K562 (cell line): ENCODE results near the gene SHISA7. TPM values are rescaled to one million over a fixed set of nuclear protein-coding genes. Genes with fewer than 3 reads are reported as not detected.

ENCODE experiments used
- CAMTA2 ChIP-seq: fragments of 250-450 bp; sonication (Bioruptor Pico); conservative IDR thresholded peaks from 2 replicates; pipeline ENCODE4 v1.5.1; 2022
- CBX2 ChIP-seq: fragments of 200-600 bp; sonication (generic); IDR thresholded peaks from one replicate; pipeline ENCODE4 v1.6.1; 2012; ENCODE audit warnings: mild to moderate bottlenecking, low read length, inconsistent platforms; ENCODE audit not compliant: insufficient read depth, poor library complexity, severe bottlenecking
- EHMT2 ChIP-seq: fragments of 450-650 bp; IDR thresholded peaks from 2 replicates; pipeline ENCODE4 v1.6.1; 2018; ENCODE audit warnings: antibody characterized with exemption
- ETV5 ChIP-seq: sonication (generic); formaldehyde crosslinking; IDR thresholded peaks from 2 replicates; pipeline ENCODE4 v1.4.0; 2020; ENCODE audit warnings: low read depth, mild to moderate bottlenecking, missing genetic modification reagents
- HMG20A ChIP-seq: fragments of 450-650 bp; formaldehyde crosslinking; conservative IDR thresholded peaks from 2 replicates; pipeline ENCODE4 v1.4.0; 2020; ENCODE audit warnings: mild to moderate bottlenecking, mixed read lengths
- PHF21A ChIP-seq: fragments of 450-650 bp; IDR thresholded peaks from 2 replicates; pipeline ENCODE4 v1.6.1; 2017; ENCODE audit warnings: low read depth, borderline replicate concordance
- SAFB2 ChIP-seq: fragments of 200-400 bp; formaldehyde crosslinking; IDR thresholded peaks from 2 replicates; pipeline ENCODE4 v1.6.1; 2018; ENCODE audit warnings: borderline replicate concordance, low read length, low read depth, moderate library complexity; ENCODE audit not compliant: severe bottlenecking
- ZNF24 ChIP-seq: fragments of 450-650 bp; IDR thresholded peaks from 2 replicates; pipeline ENCODE4 v1.6.1; 2016
- ZNF589 ChIP-seq: fragments of 200-800 bp; sonication (Bioruptor generic); IDR thresholded peaks from 2 replicates; pipeline ENCODE4 v1.6.1; 2016; ENCODE audit warnings: low read depth, missing genetic modification characterization, missing compliant biosample characterization
- polyA plus RNA-seq, 8 experiments: library from polyadenylated mRNA; depleted of rRNA in 4 of 8; stranded (reverse) in 5 of 8; unstranded in 3 of 8; fragments of >200 nt; fragmentation: Nextera tagmentation in 2 of 8; fragmentation: Illumina TruSeq in 1 of 8; extraction: Ambion mirVana in 2 of 8; extraction: Trizol in 1 of 8; gene quantifications; 2 replicates each; pipeline versions ENCODE4 v1.2.1 to v1.2.3, GENCODE V29; 2011 to 2014; ENCODE audit warnings: inconsistent platforms in 1 of 8, missing spikeins in 1 of 8
- total RNA-seq, 7 experiments: library from RNA; depleted of rRNA in 6 of 7; stranded (reverse); fragments of >200 nt in 6 of 7; fragmentation: Illumina TruSeq in 2 of 7; extraction: Trizol in 2 of 7; gene quantifications; 2 replicates each; pipeline versions ENCODE4 v1.2.1 to v1.2.3, GENCODE V29; 2011 to 2021; ENCODE audit warnings: low replicate concordance in 1 of 7
- TF ChIP-seq, protein P1 (sequence below): sonication (generic); formaldehyde crosslinking; IDR thresholded peaks from 2 replicates; pipeline ENCODE4 v1.8.1; 2023; ENCODE audit warnings: mild to moderate bottlenecking, missing genetic modification reagents
- TF ChIP-seq, protein P2 (sequence below): sonication (generic); formaldehyde crosslinking; IDR thresholded peaks from 2 replicates; pipeline ENCODE4 v1.8.0; 2022; ENCODE audit warnings: mild to moderate bottlenecking, missing genetic modification reagents, borderline replicate concordance
- TF ChIP-seq, protein P3 (sequence below), 2 experiments: fragments of 450-650 bp in 1 of 2; sonication (generic) in 1 of 2; formaldehyde crosslinking in 1 of 2; IDR thresholded peaks; 2 replicates each; pipeline versions ENCODE4 v1.7.1 to v1.9.0; 2016 to 2022; ENCODE audit warnings: inconsistent platforms in 1 of 2, mild to moderate bottlenecking in 1 of 2, missing genetic modification reagents in 1 of 2

Gene SHISA7
- total and polyA plus RNA-seq, 9 of the 15 experiments (the other 6 are each of a cell fraction or from before 2014, with no cell fraction given) = 0.01 to 0.40 (median 0.07) TPM

DNA sequence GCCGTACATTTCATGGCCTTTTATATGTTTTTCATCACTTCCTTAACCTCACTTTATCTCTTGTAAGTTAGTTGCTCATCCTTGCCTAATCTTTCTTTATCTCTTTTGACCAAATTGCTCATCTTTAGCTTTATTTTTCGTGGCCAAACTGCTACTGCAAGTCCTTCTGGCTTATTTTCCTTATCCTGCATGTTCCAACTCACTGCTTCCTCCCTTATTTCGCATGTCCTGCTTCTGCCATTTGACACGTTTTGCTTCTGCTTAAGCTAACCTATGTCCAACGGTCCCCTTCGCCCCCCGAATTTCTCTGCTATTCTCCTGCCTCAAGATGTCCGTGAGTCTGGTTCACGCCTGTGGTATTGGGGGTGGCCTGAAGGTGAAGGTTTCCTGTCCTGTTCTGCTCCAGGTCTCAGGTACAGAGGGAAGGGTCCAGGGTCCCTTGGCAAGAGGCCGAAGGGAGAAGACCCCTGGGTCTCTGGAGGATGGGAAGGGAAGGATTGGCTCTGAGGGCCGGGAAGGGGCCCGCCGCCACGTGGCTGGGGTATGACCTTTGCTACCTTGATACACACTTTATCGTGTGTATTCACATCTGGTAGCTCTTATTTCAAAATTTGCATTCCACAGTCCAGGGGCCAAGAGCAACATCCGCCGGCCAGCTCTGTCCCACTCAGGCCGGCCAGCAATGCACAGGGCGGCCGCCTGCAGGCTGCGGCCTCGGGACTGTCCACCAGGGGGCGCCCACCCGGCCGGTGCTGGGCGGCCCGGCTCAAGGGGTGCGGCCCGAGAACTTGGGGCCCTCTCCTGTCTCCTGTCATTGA is 24.3 kb upstream of the SHISA7 start (continued):
- TF ChIP-seq, protein P1, sequence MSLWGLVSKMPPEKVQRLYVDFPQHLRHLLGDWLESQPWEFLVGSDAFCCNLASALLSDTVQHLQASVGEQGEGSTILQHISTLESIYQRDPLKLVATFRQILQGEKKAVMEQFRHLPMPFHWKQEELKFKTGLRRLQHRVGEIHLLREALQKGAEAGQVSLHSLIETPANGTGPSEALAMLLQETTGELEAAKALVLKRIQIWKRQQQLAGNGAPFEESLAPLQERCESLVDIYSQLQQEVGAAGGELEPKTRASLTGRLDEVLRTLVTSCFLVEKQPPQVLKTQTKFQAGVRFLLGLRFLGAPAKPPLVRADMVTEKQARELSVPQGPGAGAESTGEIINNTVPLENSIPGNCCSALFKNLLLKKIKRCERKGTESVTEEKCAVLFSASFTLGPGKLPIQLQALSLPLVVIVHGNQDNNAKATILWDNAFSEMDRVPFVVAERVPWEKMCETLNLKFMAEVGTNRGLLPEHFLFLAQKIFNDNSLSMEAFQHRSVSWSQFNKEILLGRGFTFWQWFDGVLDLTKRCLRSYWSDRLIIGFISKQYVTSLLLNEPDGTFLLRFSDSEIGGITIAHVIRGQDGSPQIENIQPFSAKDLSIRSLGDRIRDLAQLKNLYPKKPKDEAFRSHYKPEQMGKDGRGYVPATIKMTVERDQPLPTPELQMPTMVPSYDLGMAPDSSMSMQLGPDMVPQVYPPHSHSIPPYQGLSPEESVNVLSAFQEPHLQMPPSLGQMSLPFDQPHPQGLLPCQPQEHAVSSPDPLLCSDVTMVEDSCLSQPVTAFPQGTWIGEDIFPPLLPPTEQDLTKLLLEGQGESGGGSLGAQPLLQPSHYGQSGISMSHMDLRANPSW (CRISPR knock-in tag) = no peak
- TF ChIP-seq ZNF24 (peak; percentile 71), HMG20A (0 out of 2 replicates have a peak, but pooled peaks have one; percentile 14), CAMTA2 (CRISPR knock-in tag) (no peak), CBX2 (no peak), PHF21A (peak; percentile 55; the same call in 1 of the 2 replicates), ZNF589 (CRISPR knock-in tag) (peak; percentile 57), ETV5 (no peak), EHMT2 (peak; percentile 67), SAFB2 (no peak)
- TF ChIP-seq, protein P2, sequence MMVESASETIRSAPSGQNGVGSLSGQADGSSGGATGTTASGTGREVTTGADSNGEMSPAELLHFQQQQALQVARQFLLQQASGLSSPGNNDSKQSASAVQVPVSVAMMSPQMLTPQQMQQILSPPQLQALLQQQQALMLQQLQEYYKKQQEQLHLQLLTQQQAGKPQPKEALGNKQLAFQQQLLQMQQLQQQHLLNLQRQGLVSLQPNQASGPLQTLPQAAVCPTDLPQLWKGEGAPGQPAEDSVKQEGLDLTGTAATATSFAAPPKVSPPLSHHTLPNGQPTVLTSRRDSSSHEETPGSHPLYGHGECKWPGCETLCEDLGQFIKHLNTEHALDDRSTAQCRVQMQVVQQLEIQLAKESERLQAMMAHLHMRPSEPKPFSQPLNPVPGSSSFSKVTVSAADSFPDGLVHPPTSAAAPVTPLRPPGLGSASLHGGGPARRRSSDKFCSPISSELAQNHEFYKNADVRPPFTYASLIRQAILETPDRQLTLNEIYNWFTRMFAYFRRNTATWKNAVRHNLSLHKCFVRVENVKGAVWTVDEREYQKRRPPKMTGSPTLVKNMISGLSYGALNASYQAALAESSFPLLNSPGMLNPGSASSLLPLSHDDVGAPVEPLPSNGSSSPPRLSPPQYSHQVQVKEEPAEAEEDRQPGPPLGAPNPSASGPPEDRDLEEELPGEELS (CRISPR knock-in tag) = peak; percentile 82; the same call in 1 of the 2 replicates
- TF ChIP-seq, protein P3, sequence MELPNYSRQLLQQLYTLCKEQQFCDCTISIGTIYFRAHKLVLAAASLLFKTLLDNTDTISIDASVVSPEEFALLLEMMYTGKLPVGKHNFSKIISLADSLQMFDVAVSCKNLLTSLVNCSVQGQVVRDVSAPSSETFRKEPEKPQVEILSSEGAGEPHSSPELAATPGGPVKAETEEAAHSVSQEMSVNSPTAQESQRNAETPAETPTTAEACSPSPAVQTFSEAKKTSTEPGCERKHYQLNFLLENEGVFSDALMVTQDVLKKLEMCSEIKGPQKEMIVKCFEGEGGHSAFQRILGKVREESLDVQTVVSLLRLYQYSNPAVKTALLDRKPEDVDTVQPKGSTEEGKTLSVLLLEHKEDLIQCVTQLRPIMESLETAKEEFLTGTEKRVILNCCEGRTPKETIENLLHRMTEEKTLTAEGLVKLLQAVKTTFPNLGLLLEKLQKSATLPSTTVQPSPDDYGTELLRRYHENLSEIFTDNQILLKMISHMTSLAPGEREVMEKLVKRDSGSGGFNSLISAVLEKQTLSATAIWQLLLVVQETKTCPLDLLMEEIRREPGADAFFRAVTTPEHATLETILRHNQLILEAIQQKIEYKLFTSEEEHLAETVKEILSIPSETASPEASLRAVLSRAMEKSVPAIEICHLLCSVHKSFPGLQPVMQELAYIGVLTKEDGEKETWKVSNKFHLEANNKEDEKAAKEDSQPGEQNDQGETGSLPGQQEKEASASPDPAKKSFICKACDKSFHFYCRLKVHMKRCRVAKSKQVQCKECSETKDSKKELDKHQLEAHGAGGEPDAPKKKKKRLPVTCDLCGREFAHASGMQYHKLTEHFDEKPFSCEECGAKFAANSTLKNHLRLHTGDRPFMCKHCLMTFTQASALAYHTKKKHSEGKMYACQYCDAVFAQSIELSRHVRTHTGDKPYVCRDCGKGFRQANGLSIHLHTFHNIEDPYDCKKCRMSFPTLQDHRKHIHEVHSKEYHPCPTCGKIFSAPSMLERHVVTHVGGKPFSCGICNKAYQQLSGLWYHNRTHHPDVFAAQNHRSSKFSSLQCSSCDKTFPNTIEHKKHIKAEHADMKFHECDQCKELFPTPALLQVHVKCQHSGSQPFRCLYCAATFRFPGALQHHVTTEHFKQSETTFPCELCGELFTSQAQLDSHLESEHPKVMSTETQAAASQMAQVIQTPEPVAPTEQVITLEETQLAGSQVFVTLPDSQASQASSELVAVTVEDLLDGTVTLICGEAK (IDR thresholded peaks at IDR 0.05) = peak; percentile 61
- TF ChIP-seq, protein P3 (CRISPR knock-in tag; IDR thresholded peaks at IDR 0.05) = no peak
